ENCODE measurements around the gene PEX26.

DNA sequence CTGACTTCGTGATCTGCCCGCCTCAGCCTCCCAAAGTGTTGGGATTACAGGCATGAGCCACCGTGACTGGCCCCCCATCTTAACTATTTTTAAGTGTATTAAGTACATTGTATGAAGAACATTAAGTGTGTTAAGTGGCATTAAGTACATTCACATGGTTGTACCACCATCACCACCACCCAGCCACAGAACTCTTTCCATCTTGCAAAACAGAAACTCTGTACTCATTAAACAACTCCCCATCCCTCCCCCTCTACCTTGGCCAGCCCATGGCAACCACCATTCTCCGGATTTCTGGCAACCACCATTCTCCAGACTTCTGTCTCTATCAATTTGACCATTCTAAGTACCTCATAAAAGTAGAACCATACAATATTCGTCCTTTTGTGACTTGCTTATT, 17.8 kb upstream of the PEX26 start:
- TF ChIP-seq, protein P1, sequence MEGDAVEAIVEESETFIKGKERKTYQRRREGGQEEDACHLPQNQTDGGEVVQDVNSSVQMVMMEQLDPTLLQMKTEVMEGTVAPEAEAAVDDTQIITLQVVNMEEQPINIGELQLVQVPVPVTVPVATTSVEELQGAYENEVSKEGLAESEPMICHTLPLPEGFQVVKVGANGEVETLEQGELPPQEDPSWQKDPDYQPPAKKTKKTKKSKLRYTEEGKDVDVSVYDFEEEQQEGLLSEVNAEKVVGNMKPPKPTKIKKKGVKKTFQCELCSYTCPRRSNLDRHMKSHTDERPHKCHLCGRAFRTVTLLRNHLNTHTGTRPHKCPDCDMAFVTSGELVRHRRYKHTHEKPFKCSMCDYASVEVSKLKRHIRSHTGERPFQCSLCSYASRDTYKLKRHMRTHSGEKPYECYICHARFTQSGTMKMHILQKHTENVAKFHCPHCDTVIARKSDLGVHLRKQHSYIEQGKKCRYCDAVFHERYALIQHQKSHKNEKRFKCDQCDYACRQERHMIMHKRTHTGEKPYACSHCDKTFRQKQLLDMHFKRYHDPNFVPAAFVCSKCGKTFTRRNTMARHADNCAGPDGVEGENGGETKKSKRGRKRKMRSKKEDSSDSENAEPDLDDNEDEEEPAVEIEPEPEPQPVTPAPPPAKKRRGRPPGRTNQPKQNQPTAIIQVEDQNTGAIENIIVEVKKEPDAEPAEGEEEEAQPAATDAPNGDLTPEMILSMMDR (conservative IDR thresholded peaks at IDR 0.05 in 1 of 2, IDR thresholded peaks at IDR 0.05 in 1 of 2; ENCODE audit: low read depth in 1 of 2, low read length in 2 of 2): no peak
- no peak for TF ChIP-seq EZH2 (IDR thresholded peaks at IDR 0.05; ENCODE audit: low read length, missing control alignments)
